HG03469 (cell line): ENCODE results near the gene FNIP2.
"Not testable (repeated sequence)": the region's sequence is repeated elsewhere in the genome, so short reads cannot be mapped to it uniquely, and the experiment has no call there.

ENCODE experiments used
- ATAC-seq: cut with Tn5 transposase; IDR thresholded peaks from one replicate; pipeline ENCODE4 v1.9.1; 2021; ENCODE audit warnings: mild to moderate bottlenecking, moderate library complexity, moderate number of reproducible peaks; ENCODE audit not compliant: unreplicated experiment

FNIP2 gene

GRCh38 chr4:158865520-158866177 is 96.8 kb downstream of the FNIP2 start:
- ATAC-seq = no peak

GRCh38 chr4:158869001-158869400 is 100.2 kb downstream of the FNIP2 start:
- ATAC-seq = no peak

DNA sequence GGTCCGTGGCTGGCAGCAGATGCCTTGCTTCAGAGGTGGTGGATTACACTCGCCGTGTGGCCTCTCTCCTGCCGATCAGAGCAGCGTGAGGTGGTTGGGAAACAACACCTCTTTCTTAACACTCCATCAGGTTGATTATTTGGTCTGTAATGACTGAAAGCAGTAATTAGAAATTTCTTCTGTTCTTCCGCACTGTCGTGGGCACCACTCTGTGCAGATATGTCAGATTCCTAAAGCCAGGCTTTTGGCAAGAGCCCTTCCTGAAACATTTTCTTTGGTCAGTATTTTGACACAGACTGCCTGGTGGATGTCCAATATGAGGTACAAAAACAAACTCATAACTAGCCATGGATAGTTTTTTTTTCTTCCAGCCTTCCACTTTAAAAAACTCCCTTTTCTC is 100.9 kb downstream of the FNIP2 start:
- ATAC-seq = no peak

- ATAC-seq = no peak
Observed at GRCh38 chr4:158870282-158870625, 101.4 kb downstream of the FNIP2 start.

DNA sequence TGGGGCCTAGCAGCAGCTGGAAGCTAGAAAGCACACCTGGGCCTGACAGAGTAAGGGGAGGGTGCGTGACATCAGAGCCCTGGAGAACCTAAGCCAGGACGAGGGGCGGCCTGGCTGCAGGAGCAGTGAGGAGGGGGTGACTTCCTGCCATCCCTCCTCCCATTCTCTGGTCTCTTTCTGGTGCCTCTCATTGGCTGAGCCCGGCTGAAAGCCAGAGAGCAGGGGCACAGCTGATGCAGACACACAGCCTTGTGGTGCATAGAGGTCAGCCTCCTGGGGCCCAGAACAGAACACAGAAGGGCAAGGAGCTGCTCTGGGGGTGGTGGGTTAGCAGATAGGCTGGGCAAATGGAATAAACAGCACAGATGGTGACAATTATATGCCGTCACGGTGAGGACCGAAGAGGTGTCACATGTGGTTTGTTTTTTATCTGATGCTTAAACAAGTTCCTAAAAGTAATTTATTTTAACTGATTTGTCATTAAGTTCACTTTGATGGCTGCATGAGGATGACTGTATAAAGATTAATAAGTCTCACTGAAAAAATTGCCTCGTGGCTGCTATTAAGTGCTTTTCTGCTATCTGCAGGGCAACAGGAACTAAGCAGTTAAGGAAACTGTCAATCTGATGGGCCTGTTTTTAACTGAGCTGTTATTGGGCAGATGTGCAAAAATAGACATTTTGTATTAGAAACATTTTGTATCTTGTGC is 102.0 kb downstream of the FNIP2 start:
- no peak for ATAC-seq

- ATAC-seq = no peak
Observed at GRCh38 chr4:158871335-158871724, 102.5 kb downstream of the FNIP2 start.

- ATAC-seq = no peak
Observed at GRCh38 chr4:158873795-158874401, 105.1 kb downstream of the FNIP2 start.

DNA sequence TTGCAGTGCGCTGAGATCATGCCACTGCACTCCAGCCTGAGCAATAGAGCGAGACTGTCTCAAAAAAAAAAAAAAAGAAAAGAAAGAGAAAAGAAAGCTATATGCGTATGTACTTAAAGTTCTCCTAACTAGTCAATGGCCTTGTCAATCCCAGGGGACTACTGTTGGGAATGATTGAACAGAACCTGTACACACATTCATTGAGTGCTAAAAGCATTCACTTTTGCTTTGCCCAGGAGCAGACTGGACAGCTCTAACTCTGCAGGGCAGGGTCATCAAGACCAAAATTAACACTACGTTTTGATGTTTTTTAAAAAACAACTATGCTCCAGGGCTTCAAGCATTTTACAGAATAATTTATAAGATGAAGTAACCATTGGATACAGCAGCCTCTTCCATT is 106.2 kb downstream of the FNIP2 start:
- ATAC-seq = no peak

GRCh38 chr4:158875455-158875854 is 106.6 kb downstream of the FNIP2 start:
- no peak for ATAC-seq

DNA sequence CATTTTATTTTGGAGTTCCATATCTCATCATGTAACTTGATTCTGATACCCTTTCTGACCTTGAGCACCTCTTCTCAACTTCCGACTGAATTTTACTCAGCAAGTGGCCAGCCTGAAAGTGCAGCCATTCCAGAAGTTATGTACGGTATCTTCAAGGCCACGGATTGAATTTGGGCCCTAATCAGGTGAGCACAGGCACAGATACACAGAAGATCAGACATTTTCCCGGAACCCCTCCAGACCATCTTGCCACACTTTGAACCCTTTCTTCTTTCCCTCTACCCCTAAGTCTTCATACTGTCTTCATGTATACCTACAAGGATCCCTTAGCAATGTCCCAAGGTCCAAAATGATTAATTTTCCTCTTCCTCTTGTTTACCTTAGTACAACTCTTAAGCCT is 108.2 kb downstream of the FNIP2 start:
- no peak for ATAC-seq

GRCh38 chr4:158882142-158882541 is 113.3 kb downstream of the FNIP2 start:
- not testable (repeated sequence) for ATAC-seq

DNA sequence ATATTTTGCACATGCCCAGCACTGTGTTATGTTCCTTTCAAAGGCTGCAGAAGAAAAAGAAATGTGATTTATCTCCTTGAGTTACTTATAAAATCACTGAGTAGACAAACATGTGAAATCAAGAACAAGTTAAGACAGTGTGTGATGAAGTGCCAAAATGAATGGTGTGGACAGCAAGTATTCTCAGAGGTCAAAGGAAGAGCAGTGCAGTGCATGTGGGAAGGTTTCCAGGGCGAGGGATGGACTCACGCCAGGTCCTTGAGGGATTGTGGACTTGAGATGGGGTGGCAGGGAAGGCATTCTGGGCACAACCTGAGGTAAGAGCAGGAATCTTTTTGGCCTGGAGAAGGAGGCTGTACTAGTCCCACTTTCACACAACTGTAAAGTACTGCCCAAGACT is 115.5 kb downstream of the FNIP2 start:
- no peak for ATAC-seq

- ATAC-seq = no peak
Observed at GRCh38 chr4:158885564-158885963, 116.7 kb downstream of the FNIP2 start.

GRCh38 chr4:158890294-158890693 is 121.5 kb downstream of the FNIP2 start:
- no peak for ATAC-seq

- no peak for ATAC-seq
Observed at GRCh38 chr4:158891256-158891655, 122.4 kb downstream of the FNIP2 start.

- ATAC-seq = no peak
Observed at GRCh38 chr4:158894826-158895225, 126.0 kb downstream of the FNIP2 start.

- no peak for ATAC-seq
Observed at GRCh38 chr4:158895797-158896576, 127.2 kb downstream of the FNIP2 start.

- ATAC-seq = not testable (repeated sequence)
Observed at GRCh38 chr4:158896577-158897238, 127.9 kb downstream of the FNIP2 start.

DNA sequence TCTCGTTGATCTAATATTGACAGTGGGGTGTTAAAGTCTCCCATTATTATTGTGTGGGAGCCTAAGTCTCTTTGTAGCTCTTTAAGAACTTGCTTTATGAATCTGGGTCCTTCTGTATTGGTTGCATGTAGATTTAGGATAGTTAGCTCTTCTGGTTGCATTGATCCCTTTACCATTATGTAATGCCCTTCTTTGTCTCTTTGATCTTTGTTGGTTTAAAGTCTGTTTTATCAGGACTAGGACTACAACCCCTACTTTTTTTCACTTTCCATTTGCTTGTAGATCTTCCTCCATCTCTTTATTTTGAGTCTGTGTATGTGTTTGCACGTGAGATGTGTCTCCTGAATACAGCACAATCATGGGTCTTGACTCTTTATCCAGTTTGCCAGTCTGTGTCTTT is 131.6 kb downstream of the FNIP2 start:
- not testable (repeated sequence) for ATAC-seq

DNA sequence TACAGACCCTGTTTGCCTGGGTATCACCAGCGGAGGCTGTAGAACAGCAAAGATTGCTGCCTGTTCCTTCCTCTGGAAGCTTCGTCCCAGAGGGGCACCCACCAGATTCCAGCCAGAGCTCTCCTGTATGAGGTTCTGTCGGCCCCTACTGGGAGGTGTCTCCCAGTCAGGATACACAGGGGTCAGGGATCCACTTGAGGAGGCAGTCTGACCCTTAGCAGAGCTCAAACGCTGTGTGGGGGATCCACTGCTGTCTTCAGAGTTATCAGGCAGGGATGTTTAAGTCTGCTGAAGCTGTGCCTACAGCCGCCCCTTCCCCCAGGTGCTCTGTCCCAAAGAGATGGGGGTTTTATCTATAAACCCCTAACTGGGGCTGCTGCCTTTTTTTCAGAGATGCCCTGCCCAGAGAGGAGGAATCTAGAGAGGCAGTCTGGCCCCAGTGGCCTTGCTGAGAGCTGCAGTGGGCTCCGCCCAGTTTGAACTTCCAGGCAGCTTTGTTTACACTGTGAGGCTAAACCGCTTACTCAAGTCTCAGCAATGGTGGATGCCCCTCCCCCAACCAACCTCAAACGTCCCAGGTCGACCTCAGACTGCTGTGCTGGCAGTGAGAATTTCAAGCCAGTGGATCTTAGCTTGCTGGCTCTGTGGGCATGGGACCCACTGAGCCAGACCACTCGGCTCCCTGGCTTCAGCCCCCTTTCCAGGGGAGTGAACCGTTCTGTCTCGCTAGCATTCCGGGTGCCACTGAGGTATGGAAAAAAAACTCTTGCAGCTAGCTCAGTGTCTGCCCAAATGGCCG is 133.7 kb downstream of the FNIP2 start:
- not testable (repeated sequence) for ATAC-seq
